GM23248 (cell line): ENCODE data around the gene CDH13.

Experiments used
- EZH2 ChIP-seq: fragments of 200-600 bp; sonication (generic); IDR thresholded peaks from 2 replicates; pipeline ENCODE4 v1.6.1; 2018; ENCODE audit warnings: antibody characterized with exemption, mild to moderate bottlenecking; ENCODE audit not compliant: insufficient read depth, poor library complexity, severe bottlenecking
- EZH2phosphoT487 ChIP-seq: fragments of 200-600 bp; sonication (generic); IDR thresholded peaks from 2 replicates; pipeline ENCODE4 v1.6.1; 2018; ENCODE audit warnings: antibody characterized with exemption, moderate library complexity, mild to moderate bottlenecking, low read depth; ENCODE audit not compliant: insufficient read depth

GRCh38 chr16:83723244-83723643, 1096.5 kb downstream of the CDH13 start:
- TF ChIP-seq EZH2, result no peak
- no peak for TF ChIP-seq EZH2phosphoT487
